Measurements from ENCODE around the gene RPS6KL1. TPM values are rescaled to one million over a fixed set of nuclear protein-coding genes. Genes with fewer than 3 reads are reported as not detected.

Gene RPS6KL1
- total and polyA plus RNA-seq, 12 donors = 10.3 to 27.1 (median 21.9) TPM

- no peak for TF ChIP-seq CTCF (IDR thresholded peaks at IDR 0.05)
- Histone ChIP-seq H3K27me3 (no peaks in the 10 kb centered on the region), H3K4me3 (no peak within 1 kb of the TSS), H3K4me1 (peaks cover 0 to 19% (median 6%) of the 10 kb centered on the region in 9 donors), H3K36me3 (no peaks in the 10 kb centered on the region), H3K9me3 (no peaks in the 10 kb centered on the region), H3K27ac (peak within 1 kb of the TSS in 1 of 10 donors; percentile 31)
- 54 to 56% methylated on average over 13 of the region's 13 CpGs for WGBS, 2 donors
- intact Hi-C loops (cut with DNase I) = no loop called here
- peak in 3 of 8 donors; percentile 16 to 49 (median 30) for ATAC-seq
- no peak for DNase-seq
Observed at GRCh38 chr14:74875941-74876913, 46.8 kb downstream of the RPS6KL1 start, which contains the start of gene PROX2. TSS of gene PROX2 (minus strand) at chr14:74876145. CDS start at chr14:74863834, 12,311 bp downstream.

- Histone ChIP-seq H3K4me1 (peaks cover 0 to 14% (median 0%) of the 10 kb centered on the region in 9 donors), H3K4me3 (no peak overlapping the region), H3K27me3 (no peaks in the 10 kb centered on the region), H3K9me3 (no peaks in the 10 kb centered on the region), H3K36me3 (no peaks in the 10 kb centered on the region), H3K27ac (no peak overlapping the region)
- no peak for TF ChIP-seq CTCF (IDR thresholded peaks at IDR 0.05)
- ATAC-seq (no peak), DNase-seq (no peak)
- WGBS, 2 donors = 93 to 97% methylated on average over 5 of the region's 5 CpGs
- intact Hi-C loops (cut with DNase I) = no loop called here
Observed at GRCh38 chr14:74875204-74875603, 47.9 kb downstream of the RPS6KL1 start.

- Histone ChIP-seq H3K27ac (no peak overlapping the region), H3K9me3 (no peaks in the 10 kb centered on the region), H3K27me3 (no peaks in the 10 kb centered on the region), H3K4me3 (no peak overlapping the region), H3K4me1 (peaks cover 0 to 14% (median 0%) of the 10 kb centered on the region in 9 donors), H3K36me3 (no peaks in the 10 kb centered on the region)
- WGBS, 2 donors = 82 to 83% methylated on average over 4 of the region's 4 CpGs
- ATAC-seq (no peak), DNase-seq (no peak)
- intact Hi-C loops (cut with DNase I) = no loop called here
- TF ChIP-seq CTCF (IDR thresholded peaks at IDR 0.05) = no peak
Observed at GRCh38 chr14:74871819-74872218, 51.2 kb downstream of the RPS6KL1 start.

GRCh38 chr14:74868739-74869138 lies 54.3 kb downstream of the RPS6KL1 start:
- Histone ChIP-seq H3K4me3 (no peak overlapping the region), H3K27me3 (no peaks in the 10 kb centered on the region), H3K36me3 (no peaks in the 10 kb centered on the region), H3K9me3 (no peaks in the 10 kb centered on the region), H3K27ac (no peak overlapping the region), H3K4me1 (peaks cover 0 to 6% (median 0%) of the 10 kb centered on the region in 9 donors)
- DNase-seq = no peak
- ATAC-seq = no peak
- WGBS, 2 donors = 91 to 94% methylated on average over 8 of the region's 8 CpGs
- no peak for TF ChIP-seq CTCF (IDR thresholded peaks at IDR 0.05)
- intact Hi-C loops (cut with DNase I) = loop anchor here in 1 of 10 donors (10.0 kb wide), 1 partner anchor 216 kb away; no protein-coding TSS in a partner anchor
